ENCODE data around the gene THUMPD1. TPM values are rescaled to one million over a fixed set of nuclear protein-coding genes. Genes with fewer than 3 reads are reported as not detected.
"Not testable (repeated sequence)": the region's sequence is repeated elsewhere in the genome, so short reads cannot be mapped to it uniquely, and the experiment has no call there.

THUMPD1 gene
- total RNA-seq, 2 experiments from 2014 or later, result 44.9 to 45.0 TPM

GRCh38 chr16:20711277-20711911 lies 30.2 kb downstream of the THUMPD1 start:
- Mint-ChIP-seq H3K9me3 (no peaks in the 10 kb centered on the region), H3K27ac (no peak overlapping the region), H3K4me1 (ENCODE audit: low read depth) (no peaks in the 10 kb centered on the region), H3K36me3 (ENCODE audit: low read depth) (no peaks in the 10 kb centered on the region), H3K4me3 (no peak overlapping the region), H3K27me3 (no peaks in the 10 kb centered on the region)
- intact Hi-C loops (cut with micrococcal nuclease), result no loop called here
- ChIA-PET CTCF (no interaction called here), POLR2A (no interaction called here)
- no peak for TF ChIP-seq CTCF (IDR thresholded peaks at IDR 0.05)
- DNase-seq (no peak), ATAC-seq (no peak)

- peak; percentile 30 for TF ChIP-seq CTCF (IDR thresholded peaks at IDR 0.05)
- CTCF ChIA-PET; H3K36me3 Mint-ChIP-seq (ENCODE audit: low read depth); H3K4me3 Mint-ChIP-seq; ATAC-seq; H3K27me3 Mint-ChIP-seq; H3K9me3 Mint-ChIP-seq; DNase-seq; intact Hi-C loops (cut with micrococcal nuclease); H3K4me1 Mint-ChIP-seq (ENCODE audit: low read depth); H3K27ac Mint-ChIP-seq; POLR2A ChIA-PET: not testable (repeated sequence)
Observed at GRCh38 chr16:20708129-20708528, 33.5 kb downstream of the THUMPD1 start.

- TF ChIP-seq CTCF (IDR thresholded peaks at IDR 0.05), result no peak
- Mint-ChIP-seq H3K4me1 (ENCODE audit: low read depth) (no peaks in the 10 kb centered on the region), H3K36me3 (ENCODE audit: low read depth) (no peaks in the 10 kb centered on the region), H3K27me3 (no peaks in the 10 kb centered on the region), H3K9me3 (no peaks in the 10 kb centered on the region), H3K27ac (no peak overlapping the region), H3K4me3 (no peak overlapping the region)
- POLR2A ChIA-PET, result no interaction called here
- DNase-seq (no peak), ATAC-seq (no peak)
- intact Hi-C loops (cut with micrococcal nuclease), result no loop called here
- CTCF ChIA-PET, result no interaction called here
Observed at GRCh38 chr16:20707461-20707860, 34.2 kb downstream of the THUMPD1 start.

GRCh38 chr16:20705972-20706371 lies 35.6 kb downstream of the THUMPD1 start:
- H3K4me3 Mint-ChIP-seq; POLR2A ChIA-PET; H3K27me3 Mint-ChIP-seq; DNase-seq; intact Hi-C loops (cut with micrococcal nuclease); H3K4me1 Mint-ChIP-seq (ENCODE audit: low read depth); H3K9me3 Mint-ChIP-seq; CTCF ChIA-PET; ATAC-seq; H3K36me3 Mint-ChIP-seq (ENCODE audit: low read depth); H3K27ac Mint-ChIP-seq: not testable (repeated sequence)

- DNase-seq, result no peak
- Mint-ChIP-seq H3K4me3 (no peak overlapping the region), H3K36me3 (ENCODE audit: low read depth) (no peaks in the 10 kb centered on the region), H3K27me3 (no peaks in the 10 kb centered on the region), H3K4me1 (ENCODE audit: low read depth) (no peaks in the 10 kb centered on the region), H3K27ac (no peak overlapping the region), H3K9me3 (peaks cover 2% of the 10 kb centered on the region)
- no peak for ATAC-seq
- ChIA-PET CTCF (interaction anchor here (1.5 kb wide), 1 partner anchor 319 kb away, joined by 3 read pairs; no protein-coding TSS in a partner anchor), POLR2A (no interaction called here)
- intact Hi-C loops (cut with micrococcal nuclease), result no loop called here
- no peak for TF ChIP-seq CTCF (IDR thresholded peaks at IDR 0.05)
Observed at GRCh38 chr16:20704281-20704680, 37.3 kb downstream of the THUMPD1 start.

GRCh38 chr16:20701692-20702091 lies 39.9 kb downstream of the THUMPD1 start:
- H3K36me3 Mint-ChIP-seq (ENCODE audit: low read depth); CTCF ChIA-PET; H3K27ac Mint-ChIP-seq; POLR2A ChIA-PET; DNase-seq; ATAC-seq; H3K9me3 Mint-ChIP-seq; intact Hi-C loops (cut with micrococcal nuclease); H3K4me3 Mint-ChIP-seq; H3K27me3 Mint-ChIP-seq; H3K4me1 Mint-ChIP-seq (ENCODE audit: low read depth): not testable (repeated sequence)

Data from activated CD8-positive, alpha-beta T cell treated with anti-CD3 and anti-CD28 coated beads for 36 hours (primary cell).